ENCODE results near the gene KIF6.

Gene KIF6

DNA sequence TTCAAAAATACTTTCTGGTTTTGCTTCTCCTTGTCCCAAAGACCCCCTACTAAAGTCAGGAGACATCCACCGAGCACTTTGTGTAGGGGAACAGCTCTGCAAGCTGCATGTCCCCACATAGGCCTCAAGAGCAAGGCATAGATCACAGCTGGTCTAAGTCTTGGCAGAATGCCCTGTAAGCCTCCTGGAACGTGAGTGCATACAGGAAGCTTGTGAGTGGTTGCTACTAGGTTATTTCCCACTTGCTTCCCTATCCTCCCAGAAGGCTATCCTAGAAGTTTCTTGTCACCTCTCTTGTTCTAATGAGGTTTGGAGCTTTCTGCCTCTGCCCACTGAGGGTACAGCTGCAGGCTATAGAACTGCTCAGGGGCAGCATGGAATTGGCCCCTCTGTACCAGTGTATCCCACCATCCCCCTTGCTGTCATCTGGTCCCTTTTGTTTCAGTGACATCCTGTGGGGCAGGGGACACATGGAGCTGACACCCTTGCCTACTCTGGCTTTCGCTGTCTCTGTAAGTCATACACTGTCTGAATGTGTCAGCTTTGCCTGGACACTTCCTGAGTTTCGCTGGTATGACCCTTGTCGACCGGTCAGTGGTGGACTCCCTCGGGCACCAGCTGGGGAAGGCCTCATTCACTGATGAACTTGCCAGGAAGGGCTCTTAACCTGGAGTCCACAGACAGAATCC lies 367.1 kb downstream of the KIF6 start:
- peak; percentile 21 for DNase-seq

GRCh38 chr6:39353698-39354315 lies 371.4 kb downstream of the KIF6 start:
- Histone ChIP-seq H3K27me3 (ENCODE audit: insufficient read depth, low read depth, severe bottlenecking) (no peaks in the 10 kb centered on the region), H3K9me3 (ENCODE audit: severe bottlenecking) (no peaks in the 10 kb centered on the region), H3K4me3 (ENCODE audit: low read depth, low read length) (no peak overlapping the region), H3K27ac (no peak overlapping the region), H3K36me3 (no peaks in the 10 kb centered on the region)
- peak; percentile 5 for DNase-seq
- TF ChIP-seq, protein P1, sequence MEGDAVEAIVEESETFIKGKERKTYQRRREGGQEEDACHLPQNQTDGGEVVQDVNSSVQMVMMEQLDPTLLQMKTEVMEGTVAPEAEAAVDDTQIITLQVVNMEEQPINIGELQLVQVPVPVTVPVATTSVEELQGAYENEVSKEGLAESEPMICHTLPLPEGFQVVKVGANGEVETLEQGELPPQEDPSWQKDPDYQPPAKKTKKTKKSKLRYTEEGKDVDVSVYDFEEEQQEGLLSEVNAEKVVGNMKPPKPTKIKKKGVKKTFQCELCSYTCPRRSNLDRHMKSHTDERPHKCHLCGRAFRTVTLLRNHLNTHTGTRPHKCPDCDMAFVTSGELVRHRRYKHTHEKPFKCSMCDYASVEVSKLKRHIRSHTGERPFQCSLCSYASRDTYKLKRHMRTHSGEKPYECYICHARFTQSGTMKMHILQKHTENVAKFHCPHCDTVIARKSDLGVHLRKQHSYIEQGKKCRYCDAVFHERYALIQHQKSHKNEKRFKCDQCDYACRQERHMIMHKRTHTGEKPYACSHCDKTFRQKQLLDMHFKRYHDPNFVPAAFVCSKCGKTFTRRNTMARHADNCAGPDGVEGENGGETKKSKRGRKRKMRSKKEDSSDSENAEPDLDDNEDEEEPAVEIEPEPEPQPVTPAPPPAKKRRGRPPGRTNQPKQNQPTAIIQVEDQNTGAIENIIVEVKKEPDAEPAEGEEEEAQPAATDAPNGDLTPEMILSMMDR (IDR thresholded peaks at IDR 0.05; ENCODE audit: low read depth, low read length), result no peak

More for the DNA sequence above, 367.1 kb downstream of the KIF6 start:
- H3K27ac ChIP-seq, result no peak overlapping the region
- H3K4me3 ChIP-seq (ENCODE audit: low read depth, low read length), result no peak overlapping the region
- no peaks in the 10 kb centered on the region for H3K36me3 ChIP-seq
- H3K9me3 ChIP-seq (ENCODE audit: severe bottlenecking), result no peaks in the 10 kb centered on the region
- TF ChIP-seq, protein P1 (IDR thresholded peaks at IDR 0.05; ENCODE audit: low read depth, low read length), result no peak
- no peaks in the 10 kb centered on the region for H3K27me3 ChIP-seq (ENCODE audit: insufficient read depth, low read depth, severe bottlenecking)

GRCh38 chr6:39350723-39351505 lies 374.3 kb downstream of the KIF6 start:
- TF ChIP-seq, protein P1 (IDR thresholded peaks at IDR 0.05; ENCODE audit: low read depth, low read length), result no peak
- Histone ChIP-seq H3K27ac (no peak overlapping the region), H3K4me3 (ENCODE audit: low read depth, low read length) (no peak overlapping the region), H3K27me3 (ENCODE audit: insufficient read depth, low read depth, severe bottlenecking) (no peaks in the 10 kb centered on the region), H3K36me3 (no peaks in the 10 kb centered on the region), H3K9me3 (ENCODE audit: severe bottlenecking) (no peaks in the 10 kb centered on the region)
- peak; percentile 4 for DNase-seq

DNA sequence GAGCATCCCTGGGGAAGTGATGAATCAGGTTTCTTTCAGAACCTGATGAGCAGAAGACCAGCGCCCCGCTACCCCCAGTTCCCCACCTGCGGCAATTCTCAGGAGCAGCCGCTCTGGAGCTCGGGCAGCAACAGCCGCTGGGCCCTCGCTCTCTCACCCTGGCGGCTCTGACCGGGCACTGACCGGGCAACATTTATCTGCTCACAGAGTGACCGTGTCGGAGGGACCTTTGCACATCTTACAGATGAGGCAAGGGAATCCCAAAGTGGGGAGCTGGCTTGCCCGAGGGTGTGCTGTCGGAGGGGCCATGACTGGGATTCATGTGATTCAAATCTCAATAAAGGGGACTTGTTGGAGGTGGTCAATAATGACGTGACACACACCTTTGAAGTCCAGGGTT lies 376.5 kb downstream of the KIF6 start:
- no peaks in the 10 kb centered on the region for H3K9me3 ChIP-seq (ENCODE audit: severe bottlenecking)
- TF ChIP-seq, protein P1 (IDR thresholded peaks at IDR 0.05; ENCODE audit: low read depth, low read length), result no peak
- no peaks in the 10 kb centered on the region for H3K36me3 ChIP-seq

DNA sequence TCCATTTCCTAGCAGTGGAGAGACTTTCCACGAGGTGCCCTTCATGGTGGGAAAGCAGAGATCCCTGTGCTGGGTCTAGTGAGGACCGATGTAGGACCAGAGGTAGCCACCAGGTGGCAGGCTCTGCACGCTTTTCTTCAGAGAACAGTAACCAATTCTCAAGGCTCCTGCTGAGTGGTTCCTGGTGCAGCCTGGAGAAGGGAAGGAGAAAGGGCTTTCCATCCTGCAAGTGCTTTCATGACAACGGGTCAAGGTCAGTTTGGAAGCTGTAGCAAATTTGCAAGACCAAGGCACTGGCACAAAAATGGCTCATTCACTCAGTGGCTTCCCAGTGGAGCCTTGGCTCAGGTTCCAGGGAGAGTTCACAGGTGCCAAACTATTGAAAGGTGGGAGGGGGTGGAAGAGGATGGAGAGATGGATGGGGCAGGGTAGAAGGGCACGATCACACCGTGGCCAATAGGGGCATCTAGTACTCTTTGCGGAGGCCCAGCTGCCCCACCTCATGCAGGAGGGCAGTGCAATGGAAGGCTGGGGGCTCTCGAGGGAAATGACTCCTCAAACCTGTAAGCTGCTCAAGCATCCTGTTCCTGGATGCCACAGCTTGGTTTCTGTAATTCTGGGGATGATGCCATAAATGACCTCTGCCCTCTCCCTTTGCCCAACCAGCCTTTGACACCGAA lies 377.2 kb downstream of the KIF6 start:
- no peaks in the 10 kb centered on the region for H3K27me3 ChIP-seq (ENCODE audit: insufficient read depth, low read depth, severe bottlenecking)
- H3K27ac ChIP-seq, result no peak overlapping the region
- no peaks in the 10 kb centered on the region for H3K36me3 ChIP-seq
- no peaks in the 10 kb centered on the region for H3K9me3 ChIP-seq (ENCODE audit: severe bottlenecking)
- TF ChIP-seq, protein P1 (IDR thresholded peaks at IDR 0.05; ENCODE audit: low read depth, low read length), result peak; percentile 99
- DNase-seq, result peak; percentile 86
- H3K4me3 ChIP-seq (ENCODE audit: low read depth, low read length), result no peak overlapping the region

More for the DNA sequence above, 376.5 kb downstream of the KIF6 start:
- no peak overlapping the region for H3K4me3 ChIP-seq (ENCODE audit: low read depth, low read length)
- H3K27me3 ChIP-seq (ENCODE audit: insufficient read depth, low read depth, severe bottlenecking), result no peaks in the 10 kb centered on the region
- DNase-seq, result no peak
- no peak overlapping the region for H3K27ac ChIP-seq
